Lung microvascular endothelial cell (primary cell): ENCODE results near the gene PTER. TPM values are rescaled to one million over a fixed set of nuclear protein-coding genes. Genes with fewer than 3 reads are reported as not detected.

Experiments
- DNase-seq, 2 donors: peaks; one replicate each; pipeline versions ENCODE4 v3.0.0 to v3.0.0-alpha.2; 2010; ENCODE audit warnings: low read depth in 2 of 2
- total RNA-seq: library from RNA; depleted of rRNA; stranded (reverse); fragments of >200 nt; gene quantifications from 2 replicates; pipeline ENCODE4 v1.2.1, GENCODE V29; 2014

The PTER gene
- total RNA-seq, 1 donor from 2014 or later: 3.2 TPM

DNA sequence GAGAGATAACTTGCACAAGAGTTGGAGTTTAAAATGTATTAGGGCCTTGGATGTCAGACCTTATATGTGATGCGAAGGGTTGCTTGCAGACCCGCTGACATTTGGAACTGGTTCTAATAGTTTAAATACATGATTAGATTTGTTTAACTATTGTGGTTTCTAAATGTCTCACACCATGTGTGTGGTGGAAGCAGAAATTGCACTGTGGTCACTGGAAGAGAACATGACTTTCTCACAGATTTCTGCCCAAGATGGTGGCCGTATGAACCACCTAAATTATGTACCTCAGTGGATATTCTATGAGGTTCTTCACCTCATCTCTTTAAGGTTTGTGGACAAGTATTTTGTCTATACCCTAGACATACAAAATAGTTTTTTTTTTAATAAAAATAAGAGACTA is 93.0 kb downstream of the PTER start:
- no peak for DNase-seq

DNA sequence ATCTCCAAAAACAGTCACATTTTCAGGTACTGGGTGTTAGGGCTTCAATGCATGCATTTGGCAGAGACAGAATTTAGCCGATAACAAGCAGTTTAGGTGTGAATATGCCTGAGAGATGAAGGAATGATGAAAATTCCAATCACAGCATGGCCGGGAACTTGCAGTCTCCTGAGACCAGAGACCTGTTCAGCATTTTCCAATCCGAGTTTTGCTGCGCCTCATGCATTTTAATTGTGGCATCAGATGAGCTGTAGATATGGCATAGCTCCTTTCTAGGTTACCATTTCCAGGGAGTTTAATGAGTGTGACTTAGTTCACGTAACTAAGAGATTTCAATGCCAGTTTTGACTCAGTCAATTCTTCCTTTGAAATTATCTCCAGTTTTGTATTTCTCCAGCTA is 99.3 kb downstream of the PTER start:
- no peak for DNase-seq

DNA sequence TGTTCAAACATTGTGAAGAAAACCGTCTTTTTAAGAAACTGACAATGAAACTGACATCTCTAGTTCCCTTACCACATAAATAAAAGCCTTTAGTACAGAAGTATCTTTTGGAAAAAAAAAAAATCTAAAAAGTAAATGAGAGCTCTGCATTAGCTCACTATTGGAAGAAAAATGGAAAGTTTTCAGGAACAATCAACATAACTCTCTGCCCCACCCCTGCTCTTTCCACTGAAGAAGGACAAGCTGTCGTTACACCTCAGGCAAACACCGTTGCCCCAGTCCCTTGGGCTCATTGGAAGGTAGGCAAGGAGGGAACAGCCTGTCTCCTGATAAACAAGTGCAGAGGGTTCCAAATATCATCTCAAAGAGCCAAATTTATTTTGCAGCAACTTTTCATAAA is 107.3 kb downstream of the PTER start:
- no peak for DNase-seq

DNA sequence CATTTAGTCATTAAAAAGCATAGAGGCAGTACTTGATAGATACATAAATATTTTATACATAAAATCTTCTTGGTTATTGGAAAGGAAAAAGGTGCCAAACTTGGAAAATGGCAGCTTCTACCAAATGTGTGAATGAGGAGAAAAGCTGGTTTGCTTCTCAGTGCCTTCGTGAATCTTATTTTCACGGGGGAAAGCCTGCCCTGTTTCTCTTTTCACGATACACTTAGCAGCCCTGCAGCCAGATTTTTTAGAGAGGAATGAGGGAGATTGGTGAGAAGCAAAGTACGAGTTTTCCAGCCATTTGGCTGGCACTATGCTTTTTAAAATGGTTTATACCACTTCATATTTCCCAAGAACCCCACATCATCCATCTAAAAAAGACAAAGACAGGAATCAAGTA is 107.8 kb downstream of the PTER start:
- no peak for DNase-seq

DNA sequence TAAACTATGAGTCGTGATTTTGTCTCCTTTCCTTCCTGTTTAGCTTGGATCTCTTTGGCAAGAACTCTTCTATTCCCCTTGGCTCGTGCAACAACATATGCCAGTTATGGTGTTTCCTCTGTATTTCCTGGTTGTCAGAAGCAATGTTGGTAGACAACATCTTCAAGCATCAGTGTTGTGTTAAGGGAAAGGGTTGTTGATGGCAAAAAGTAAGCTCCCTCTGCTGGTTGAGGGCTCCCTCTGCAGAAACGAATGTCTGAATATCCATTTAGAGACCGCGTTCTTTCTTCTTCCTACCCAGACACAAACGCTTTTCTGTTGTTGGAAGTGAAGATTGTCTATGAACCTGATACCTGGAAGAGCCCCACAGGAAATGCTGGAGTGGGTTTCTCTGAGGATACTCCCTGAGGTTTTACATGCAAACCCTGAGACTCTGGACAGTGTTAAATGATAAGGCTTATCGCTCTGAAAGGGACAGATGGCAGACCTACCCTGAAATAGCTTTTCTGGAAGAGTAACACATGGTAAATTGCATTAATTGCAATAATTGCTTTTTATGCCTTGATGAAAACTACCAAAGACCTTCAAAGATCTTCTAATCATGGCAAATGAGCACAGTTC is 108.4 kb downstream of the PTER start:
- peak; percentile 51 to 58 for DNase-seq

DNA sequence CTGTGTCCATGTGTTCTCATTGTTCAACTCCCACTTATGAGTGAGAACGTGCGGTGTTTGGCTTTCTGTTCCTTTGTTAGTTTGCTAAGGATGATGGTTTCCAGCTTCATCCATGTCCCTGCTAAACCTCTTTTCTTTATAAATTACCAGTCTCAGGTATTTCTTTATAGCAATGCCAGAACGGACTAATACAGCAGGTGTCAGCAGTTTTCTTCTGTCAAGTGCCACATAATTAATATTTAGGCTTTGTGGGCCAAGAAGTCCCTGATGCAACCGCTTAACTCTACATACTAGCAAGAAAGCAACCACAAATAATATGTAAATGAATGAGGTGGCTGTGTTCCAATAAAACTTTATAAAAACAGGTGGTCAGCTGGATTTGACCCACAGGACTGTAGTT is 111.2 kb downstream of the PTER start:
- DNase-seq: no peak

DNA sequence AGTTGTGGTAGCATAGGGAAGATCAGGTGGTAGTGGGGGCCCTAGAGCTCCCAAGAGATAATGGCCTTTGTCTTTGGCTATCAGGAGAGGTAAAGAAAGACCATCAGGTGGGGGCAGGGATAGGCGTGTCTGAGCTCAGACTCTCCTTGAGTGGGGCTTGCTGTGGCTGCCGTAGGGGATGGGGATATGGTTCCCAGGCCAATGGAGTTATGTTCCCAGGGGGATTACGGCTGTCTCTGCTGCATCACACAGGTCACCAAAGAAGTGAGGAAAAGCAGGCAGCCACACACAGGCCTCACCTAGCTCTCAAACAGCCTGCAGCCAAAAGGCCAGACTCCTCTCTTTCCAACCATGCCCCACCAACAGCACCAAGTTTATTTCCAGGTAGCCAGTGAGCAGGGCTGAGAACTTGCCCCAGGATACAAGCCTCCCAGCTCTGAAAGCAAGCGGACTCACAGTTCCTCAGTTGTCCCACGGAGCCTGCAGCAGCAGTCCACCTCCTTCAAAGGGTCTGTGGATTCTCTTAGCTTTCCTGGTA is 122.5 kb downstream of the PTER start:
- DNase-seq: no peak

DNA sequence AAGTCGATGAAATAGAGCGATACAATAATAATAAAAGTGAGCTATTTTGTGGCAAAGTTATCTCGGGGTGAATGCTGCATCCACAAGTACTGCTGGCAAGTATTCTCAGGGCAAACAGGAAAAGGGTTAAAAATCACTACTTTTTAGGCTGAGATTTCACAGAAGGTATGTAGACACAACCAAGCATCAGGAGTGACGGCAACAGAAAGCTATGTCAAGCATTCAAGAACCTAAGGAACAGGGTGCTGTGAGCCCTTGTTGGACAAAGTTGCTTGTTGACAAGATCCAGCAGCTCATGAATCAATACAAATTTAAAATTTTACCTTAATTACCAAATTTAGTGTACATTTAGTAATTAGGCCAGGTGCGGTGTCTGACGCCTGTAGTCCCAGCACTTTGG is 126.1 kb downstream of the PTER start:
- no peak for DNase-seq

Other genes starting within 250 kb of the PTER start
- 0.65 TPM in 1 of 2 replicates, not detected in the other for gene C1QL3, start 84.9 kb downstream of the PTER start, total RNA-seq